Body of pancreas (tissue), 4 donors: ENCODE data around the gene BRIP1.

ENCODE experiments used
- CTCF ChIP-seq, 7 experiments: fragments of 450-650 bp in 4 of 7; fragments of 200-600 bp in 3 of 7; sonication (generic) in 3 of 7; IDR thresholded peaks; one replicate each; pipeline ENCODE4 v1.5.1; 2016 to 2019; ENCODE audit warnings: antibody characterized with exemption in 7 of 7
- POLR2A ChIP-seq, 3 donors: fragments of 450-650 bp; IDR thresholded peaks; one replicate each; pipeline ENCODE4 v1.6.1; 2016; ENCODE audit warnings: antibody characterized with exemption in 3 of 3, mild to moderate bottlenecking in 2 of 3

- no peak for TF ChIP-seq CTCF (IDR thresholded peaks at IDR 0.05)
- TF ChIP-seq POLR2A (IDR thresholded peaks at IDR 0.05), result no peak
Measured at GRCh38 chr17:61632826-61633225, 230.5 kb downstream of the BRIP1 start.
